Trophoblast cell (in vitro differentiated cells and primary cell): ENCODE results near the gene ARID3A.
"Not testable (repeated sequence)": the region's sequence is repeated elsewhere in the genome, so short reads cannot be mapped to it uniquely, and the experiment has no call there.

Source experiments
- DNase-seq, 2 donors: peaks; one replicate each; pipeline ENCODE4 v3.0.0-alpha.2; 2016
- H2AFZ ChIP-seq: 2 replicates; pipeline ENCODE4 v1.6.1; 2013; ENCODE audit warnings: low read length, moderate library complexity, mild to moderate bottlenecking; ENCODE audit not compliant: insufficient read depth, poor library complexity
- H2AK5ac ChIP-seq: 2 replicates; pipeline ENCODE4 v1.6.1; 2013; ENCODE audit warnings: mild to moderate bottlenecking, low read length
- H2BK120ac ChIP-seq: 2 replicates; pipeline ENCODE4 v1.6.1; 2013; ENCODE audit warnings: low read length, mild to moderate bottlenecking, moderate library complexity; ENCODE audit not compliant: insufficient read depth, poor library complexity
- H2BK12ac ChIP-seq: 2 replicates; pipeline ENCODE4 v1.6.1; 2013; ENCODE audit warnings: mild to moderate bottlenecking, low read length, moderate library complexity
- H2BK5ac ChIP-seq: 2 replicates; pipeline ENCODE4 v1.6.1; 2013; ENCODE audit warnings: low read length, low read depth, moderate library complexity, mild to moderate bottlenecking; ENCODE audit not compliant: poor library complexity
- H3K14ac ChIP-seq: 2 replicates; pipeline ENCODE4 v1.6.1; 2013; ENCODE audit warnings: mild to moderate bottlenecking, low read length
- H3K18ac ChIP-seq: 2 replicates; pipeline ENCODE4 v1.6.1; 2013; ENCODE audit warnings: mild to moderate bottlenecking, low read length
- H3K23ac ChIP-seq: 2 replicates; pipeline ENCODE4 v1.6.1; 2013; ENCODE audit warnings: low read length
- H3K27ac ChIP-seq: 2 replicates; pipeline ENCODE4 v1.5.1; 2013; ENCODE audit warnings: low read depth, mild to moderate bottlenecking, inconsistent platforms, low read length, moderate library complexity
- H3K27me3 ChIP-seq: 2 replicates; pipeline ENCODE4 v1.6.1; 2013; ENCODE audit warnings: inconsistent platforms, mild to moderate bottlenecking, low read length, moderate library complexity; ENCODE audit not compliant: insufficient read depth
- H3K36me3 ChIP-seq, 2 experiments: 1 replicate in 1 of 2; 2 replicates in 1 of 2; pipeline ENCODE4 v1.6.1; 2013; ENCODE audit warnings: low read length in 2 of 2, mild to moderate bottlenecking in 2 of 2, moderate library complexity in 1 of 2; ENCODE audit not compliant: insufficient read depth in 2 of 2, control insufficient read depth in 1 of 2
- H3K4ac ChIP-seq: 2 replicates; pipeline ENCODE4 v1.6.1; 2013; ENCODE audit warnings: low read depth, mild to moderate bottlenecking, low read length, moderate library complexity
- H3K4me1 ChIP-seq, 2 experiments: 1 replicate in 1 of 2; 2 replicates in 1 of 2; pipeline ENCODE4 v1.6.1; 2013; ENCODE audit warnings: low read length in 2 of 2, mild to moderate bottlenecking in 2 of 2, moderate library complexity in 1 of 2; ENCODE audit not compliant: insufficient read depth in 2 of 2, control insufficient read depth in 1 of 2
- H3K4me2 ChIP-seq: 2 replicates; pipeline ENCODE4 v1.6.1; 2013; ENCODE audit warnings: inconsistent platforms, mild to moderate bottlenecking, low read length, moderate library complexity
- H3K4me3 ChIP-seq: 2 replicates; pipeline ENCODE4 v1.5.1; 2013; ENCODE audit warnings: mild to moderate bottlenecking, low read depth, low read length, inconsistent platforms
- H3K79me1 ChIP-seq: one replicate; pipeline ENCODE4 v1.6.1; 2013; ENCODE audit warnings: low read length
- H3K79me2 ChIP-seq: 2 replicates; pipeline ENCODE4 v1.6.1; 2013; ENCODE audit warnings: low read length, mild to moderate bottlenecking; ENCODE audit not compliant: control insufficient read depth, insufficient read depth, poor library complexity
- H3K9ac ChIP-seq: 2 replicates; pipeline ENCODE4 v1.6.1; 2013; ENCODE audit warnings: mild to moderate bottlenecking, low read length
- H3K9me3 ChIP-seq: 2 replicates; pipeline ENCODE4 v1.6.1; 2013; ENCODE audit warnings: low read depth, mild to moderate bottlenecking, control low read depth, inconsistent platforms, low read length; ENCODE audit not compliant: insufficient read depth
- H4K12ac ChIP-seq: 2 replicates; pipeline ENCODE4 v1.6.1; 2013; ENCODE audit warnings: low read depth, mild to moderate bottlenecking, low read length, moderate library complexity
- H4K8ac ChIP-seq: 2 replicates; pipeline ENCODE4 v1.6.1; 2013; ENCODE audit warnings: low read depth, mild to moderate bottlenecking, low read length, moderate library complexity
- H4K91ac ChIP-seq: one replicate; pipeline ENCODE4 v1.6.1; 2013; ENCODE audit warnings: low read depth, mild to moderate bottlenecking, low read length, moderate library complexity
- WGBS: extraction: QIAGEN DNeasy Blood & Tissue Kit; methylation state at CpG from one replicate; pipeline ENCODE4 v1.1.7; 2013; ENCODE audit warnings: missing lambda C conversion rate; ENCODE audit not compliant: insufficient read length, insufficient coverage; ENCODE audit errors: extremely low coverage; 5-methylcytosine and 5-hydroxymethylcytosine counted together

ARID3A gene

GRCh38 chr19:878751-879561, 46.9 kb upstream of the ARID3A start:
- not testable (repeated sequence) for H2AFZ ChIP-seq, H3K4me3 ChIP-seq, H4K8ac ChIP-seq, H4K91ac ChIP-seq, H3K27ac ChIP-seq, H3K18ac ChIP-seq, H2AK5ac ChIP-seq, H3K4ac ChIP-seq, H2BK12ac ChIP-seq, H2BK5ac ChIP-seq, H3K14ac ChIP-seq, H3K9me3 ChIP-seq, H3K79me2 ChIP-seq, H3K23ac ChIP-seq, H3K27me3 ChIP-seq, H2BK120ac ChIP-seq, H3K4me2 ChIP-seq, DNase-seq, H3K4me1 ChIP-seq, H4K12ac ChIP-seq, H3K9ac ChIP-seq, H3K79me1 ChIP-seq
- H3K36me3 ChIP-seq: peaks cover 60 to 70% of the 10 kb centered on the region in 2 experiments
- WGBS: no CpG with 5 or more reads among the region's 24 CpGs

DNA sequence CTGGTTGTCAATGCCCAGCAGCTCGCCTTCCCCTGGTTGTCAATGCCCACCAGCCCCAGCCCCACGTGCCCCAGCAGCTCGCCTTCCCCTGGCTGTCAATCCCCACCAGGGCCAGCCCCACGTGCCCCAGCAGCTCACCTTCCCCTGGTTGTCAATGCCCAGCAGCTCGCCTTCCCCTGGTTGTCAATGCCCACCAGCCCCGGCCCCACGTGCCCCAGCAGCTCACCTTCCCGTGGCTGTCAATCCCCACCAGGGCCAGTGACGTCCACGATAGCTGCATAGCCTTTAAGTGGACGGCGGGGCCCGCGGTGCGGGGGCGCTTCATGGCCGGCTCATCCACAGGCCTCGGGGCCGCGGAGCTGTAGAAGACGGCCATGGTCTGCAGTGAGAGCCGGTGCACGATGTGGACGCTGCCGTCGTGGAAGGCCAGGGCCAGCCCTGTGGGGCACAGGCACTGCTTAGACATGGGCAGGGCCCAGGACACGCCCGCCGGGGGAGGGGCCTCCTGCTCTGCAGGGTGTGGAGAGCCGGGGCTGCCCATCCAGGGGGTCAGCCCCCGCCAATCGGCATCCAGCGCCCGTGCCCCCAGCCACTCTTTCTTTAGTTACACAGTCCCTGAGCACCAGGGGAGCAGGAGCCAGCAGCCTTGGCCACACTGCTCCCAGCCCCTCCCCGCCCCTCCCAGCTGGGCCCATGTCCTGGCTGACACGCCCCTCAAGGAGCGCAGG, 46.0 kb upstream of the ARID3A start:
- Histone ChIP-seq H2AFZ (no peak overlapping the region), H3K36me3 (peaks cover 61 to 70% of the 10 kb centered on the region in 2 experiments), H3K18ac (no peak overlapping the region), H3K9ac (no peak overlapping the region), H3K4me3 (no peak overlapping the region), H3K4me2 (no peak overlapping the region), H3K79me2 (peaks cover 2% of the 10 kb centered on the region), H3K4me1 (peaks cover 17 to 18% of the 10 kb centered on the region in 2 experiments), H3K79me1 (peaks cover 8% of the 10 kb centered on the region), H3K27ac (no peak overlapping the region), H2BK5ac (no peak overlapping the region), H4K8ac (no peak overlapping the region), H3K9me3 (peaks cover 9% of the 10 kb centered on the region), H4K12ac (no peak overlapping the region), H2BK12ac (no peak overlapping the region), H3K27me3 (no peaks in the 10 kb centered on the region), H4K91ac (no peak overlapping the region), H3K4ac (no peak overlapping the region), H2AK5ac (no peak overlapping the region), H2BK120ac (no peak overlapping the region), H3K23ac (no peak overlapping the region), H3K14ac (no peak overlapping the region)
- no peak for DNase-seq
- no CpG with 5 or more reads among the region's 37 CpGs for WGBS

DNA sequence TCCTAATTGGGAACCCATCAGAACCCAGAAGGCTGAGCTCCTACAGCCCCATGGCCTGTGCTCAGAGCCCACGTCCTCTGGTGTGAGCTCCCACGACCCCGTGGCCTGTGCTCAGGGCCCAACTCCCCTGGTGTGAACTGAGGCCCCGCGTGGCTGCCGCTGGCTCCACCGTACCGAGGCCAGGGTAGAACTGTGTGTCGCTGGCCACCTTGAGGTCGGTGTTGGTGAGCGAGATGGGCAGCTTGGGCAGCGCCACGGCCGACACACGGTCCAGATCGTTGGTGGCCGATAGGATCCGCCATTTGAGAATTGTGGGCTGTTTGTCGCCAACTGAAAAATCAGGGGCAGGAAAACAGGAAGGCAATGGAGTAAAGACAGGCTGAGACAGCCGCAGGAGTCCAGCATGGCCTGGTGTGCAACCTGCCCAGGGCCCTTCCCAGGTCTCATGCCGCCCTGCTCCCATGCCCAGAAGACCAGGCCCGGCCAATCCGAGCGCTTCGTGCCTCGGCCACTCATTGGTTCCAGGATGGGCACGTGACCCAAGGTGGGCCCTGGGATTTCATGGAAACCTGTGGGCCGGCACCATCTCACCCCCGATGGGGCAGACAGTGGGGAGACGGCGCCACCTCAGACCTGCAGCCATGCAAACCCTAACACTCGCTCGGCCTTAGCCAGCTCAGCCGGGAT, 44.3 kb upstream of the ARID3A start:
- Histone ChIP-seq H2AFZ (no peak overlapping the region), H3K79me2 (peaks cover 2% of the 10 kb centered on the region), H3K23ac (no peak overlapping the region), H3K9me3 (peaks cover 15% of the 10 kb centered on the region), H4K8ac (no peak overlapping the region), H4K91ac (no peak overlapping the region), H2BK120ac (no peak overlapping the region), H3K9ac (no peak overlapping the region), H3K4me3 (no peak overlapping the region), H3K36me3 (peaks cover 62 to 71% of the 10 kb centered on the region in 2 experiments), H3K4me2 (no peak overlapping the region), H3K14ac (no peak overlapping the region), H3K4ac (no peak overlapping the region), H2BK5ac (no peak overlapping the region), H3K79me1 (peaks cover 8% of the 10 kb centered on the region), H3K27me3 (no peaks in the 10 kb centered on the region), H2BK12ac (no peak overlapping the region), H2AK5ac (no peak overlapping the region), H3K4me1 (peaks cover 21 to 27% of the 10 kb centered on the region in 2 experiments), H4K12ac (no peak overlapping the region), H3K18ac (no peak overlapping the region), H3K27ac (no peak overlapping the region)
- DNase-seq: no peak
- WGBS: no CpG with 5 or more reads among the region's 34 CpGs

- Histone ChIP-seq H3K27ac (no peak overlapping the region), H3K79me1 (peaks cover 8% of the 10 kb centered on the region), H2BK120ac (no peak overlapping the region), H3K36me3 (peaks cover 54 to 62% of the 10 kb centered on the region in 2 experiments), H4K91ac (no peak overlapping the region), H3K79me2 (peaks cover 2% of the 10 kb centered on the region), H2AFZ (no peak overlapping the region), H2BK5ac (no peak overlapping the region), H3K4me2 (no peak overlapping the region), H3K4me3 (no peak overlapping the region), H2AK5ac (no peak overlapping the region), H3K4me1 (peaks cover 21 to 27% of the 10 kb centered on the region in 2 experiments), H4K12ac (no peak overlapping the region), H3K18ac (no peak overlapping the region), H3K4ac (no peak overlapping the region), H3K27me3 (no peaks in the 10 kb centered on the region), H3K14ac (no peak overlapping the region), H3K23ac (no peak overlapping the region), H2BK12ac (no peak overlapping the region), H4K8ac (no peak overlapping the region), H3K9me3 (peaks cover 15% of the 10 kb centered on the region), H3K9ac (no peak overlapping the region)
- peak; percentile 99 for DNase-seq
- no CpG with 5 or more reads among the region's 30 CpGs for WGBS
Observed at GRCh38 chr19:882871-883497, 42.9 kb upstream of the ARID3A start.
